CD4-positive, alpha-beta T cell treated with Interleukin-12 subunit alpha and Interleukin-12 subunit beta, for 1 hour (primary cell): ENCODE results near the gene MEI4.
A peak's percentile ranks its signal among the peaks of the same experiment; 100 is the strongest.
"Not testable (repeated sequence)": the region's sequence is repeated elsewhere in the genome, so short reads cannot be mapped to it uniquely, and the experiment has no call there.

Experiments
- DNase-seq: peaks from one replicate; pipeline ENCODE4 v3.0.0-alpha.2; 2020

The MEI4 gene, protein sequence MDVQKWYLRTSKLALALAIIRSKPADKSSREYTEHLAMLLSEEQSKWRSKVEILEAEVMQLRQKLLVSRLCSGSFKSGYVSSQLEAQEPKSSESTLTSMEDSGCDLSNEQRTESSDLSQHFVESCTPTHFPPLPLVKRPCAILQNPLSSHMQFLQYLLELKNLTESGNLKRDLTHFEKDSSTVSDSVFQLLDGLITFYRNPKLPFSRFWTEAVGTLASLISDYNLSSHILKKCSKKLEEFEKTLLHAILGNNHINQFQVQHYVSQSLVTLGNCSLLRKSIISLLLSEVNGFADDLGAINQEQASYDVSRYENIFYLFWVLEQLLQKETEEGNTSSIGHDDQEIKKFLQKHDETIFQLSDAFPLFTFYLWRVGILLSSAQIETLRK

DNA sequence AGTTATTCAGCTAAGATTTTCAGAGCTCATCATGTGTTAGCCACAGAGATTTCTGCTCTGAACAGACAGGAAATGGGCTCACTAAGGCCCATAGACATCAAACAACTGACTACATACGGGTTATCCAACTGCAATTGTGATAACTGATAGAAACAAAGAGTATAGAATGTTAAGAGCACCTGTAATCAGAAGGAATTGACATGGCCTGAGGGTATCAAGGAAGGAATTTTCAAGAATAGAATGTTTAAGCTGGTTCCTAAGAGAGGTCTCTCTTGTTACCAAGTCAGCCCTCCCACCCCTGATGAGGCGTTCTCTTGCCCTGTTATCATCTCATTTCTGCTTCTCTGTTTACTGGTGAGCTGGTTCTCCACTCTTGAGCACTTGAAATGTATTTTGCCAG is at the start of gene MEI4:
TSS of gene MEI4 (plus strand) at position 301 of the 400 bp plus-strand sequence. CDS start 37,633 bp downstream, outside the sequence.
- DNase-seq, result no peak

DNA sequence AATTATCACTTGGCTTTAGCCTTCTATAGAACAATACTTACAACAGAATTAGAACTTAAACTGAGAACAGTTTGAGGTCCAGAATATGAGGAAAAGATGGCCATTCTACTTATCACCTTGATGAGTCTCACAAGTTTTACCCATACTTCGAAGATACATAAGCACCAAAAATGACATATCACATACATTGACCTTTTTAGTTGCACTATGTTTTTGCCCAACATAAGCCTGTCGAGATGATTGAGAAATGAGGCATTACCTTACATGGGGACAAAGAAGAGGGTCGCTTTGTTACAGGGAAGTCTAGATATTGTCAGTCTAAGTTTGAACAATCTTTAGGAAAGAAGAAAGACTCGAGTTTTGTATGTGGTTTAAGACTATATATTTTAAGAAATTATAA is 48.4 kb upstream of the MEI4 start:
- no peak for DNase-seq

DNA sequence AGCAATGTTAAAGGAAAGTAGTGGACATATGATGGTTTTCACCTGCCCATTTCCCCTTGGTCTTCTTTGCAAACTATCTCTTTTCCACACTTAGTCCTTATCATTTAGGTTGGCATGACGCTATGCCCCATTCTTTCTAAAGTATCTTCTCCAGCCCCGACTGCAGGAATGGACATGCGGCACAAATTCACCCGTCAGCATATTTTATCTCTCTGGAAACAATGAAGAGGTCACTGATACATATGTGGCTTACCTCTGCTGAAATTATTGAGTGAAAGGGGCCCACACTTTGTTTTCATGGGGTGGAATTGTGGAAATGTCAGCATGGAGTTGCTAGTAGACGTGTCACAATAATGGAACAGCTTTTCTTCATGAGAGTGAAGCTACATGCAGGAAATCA is 45.8 kb upstream of the MEI4 start:
- no peak for DNase-seq

DNA sequence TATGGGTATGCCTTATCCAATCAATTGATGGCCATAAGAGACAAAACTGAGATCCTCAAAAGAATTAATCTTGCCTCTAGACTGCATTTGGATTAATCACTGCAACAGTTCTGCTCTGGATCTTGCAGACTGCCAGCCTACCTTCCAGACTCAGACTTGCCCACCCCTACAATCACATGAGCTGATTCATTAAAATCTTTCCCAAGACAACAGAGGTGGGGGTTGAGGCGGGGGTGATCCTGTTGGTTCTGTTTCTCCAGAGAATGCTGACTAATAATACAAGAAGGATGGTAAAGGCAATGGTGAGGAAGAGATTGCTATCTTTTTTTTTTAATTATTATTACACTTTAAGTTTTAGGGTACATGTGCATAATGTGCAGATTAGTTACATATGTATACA is 43.7 kb upstream of the MEI4 start:
- no peak for DNase-seq

DNA sequence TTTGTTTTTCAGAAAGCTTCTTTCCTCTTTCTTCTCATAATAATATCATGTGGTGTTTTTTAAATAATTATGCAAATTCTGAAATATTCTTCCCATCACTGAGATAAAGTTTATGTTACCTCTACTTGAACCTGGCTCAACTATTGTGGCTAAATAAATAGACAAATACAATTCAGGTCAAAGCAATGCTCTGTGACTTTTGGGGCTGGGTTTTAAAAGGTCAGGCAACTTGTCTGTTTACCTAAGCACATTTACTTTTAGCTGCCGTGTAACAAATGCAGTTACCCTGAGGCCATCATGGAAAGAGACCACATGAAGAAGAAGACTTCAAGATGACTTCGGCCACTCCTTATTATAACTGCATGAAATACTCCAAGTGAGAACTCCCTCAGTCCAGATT is 33.7 kb upstream of the MEI4 start:
- DNase-seq, result no peak

DNA sequence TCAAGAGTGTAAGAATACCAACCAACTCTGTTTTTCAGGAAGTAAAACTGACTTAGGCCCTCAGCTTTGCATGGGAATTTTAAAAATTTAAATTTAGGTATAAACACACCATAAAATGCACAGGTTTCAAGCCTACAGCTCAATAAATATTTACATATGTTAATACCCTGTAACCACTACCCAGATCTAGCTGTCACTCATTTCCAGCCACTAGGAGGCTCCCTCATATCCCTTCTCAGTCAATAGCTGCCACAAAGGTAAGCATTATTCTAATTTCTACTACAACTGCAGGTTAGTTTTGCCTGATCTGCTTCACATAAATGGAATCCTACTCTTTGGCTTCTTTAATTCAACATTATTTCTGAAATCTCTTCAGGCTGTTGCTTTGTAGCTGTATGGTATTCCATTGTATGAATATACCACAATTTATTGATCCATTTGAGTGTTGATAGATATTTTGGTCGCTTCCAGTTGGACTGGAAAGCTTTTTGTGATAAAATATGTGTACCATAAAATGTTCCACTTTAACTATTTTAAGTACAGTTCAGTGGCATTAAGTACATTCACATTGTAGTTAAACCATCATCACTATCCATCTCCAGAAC is 32.5 kb upstream of the MEI4 start:
- no peak for DNase-seq

DNA sequence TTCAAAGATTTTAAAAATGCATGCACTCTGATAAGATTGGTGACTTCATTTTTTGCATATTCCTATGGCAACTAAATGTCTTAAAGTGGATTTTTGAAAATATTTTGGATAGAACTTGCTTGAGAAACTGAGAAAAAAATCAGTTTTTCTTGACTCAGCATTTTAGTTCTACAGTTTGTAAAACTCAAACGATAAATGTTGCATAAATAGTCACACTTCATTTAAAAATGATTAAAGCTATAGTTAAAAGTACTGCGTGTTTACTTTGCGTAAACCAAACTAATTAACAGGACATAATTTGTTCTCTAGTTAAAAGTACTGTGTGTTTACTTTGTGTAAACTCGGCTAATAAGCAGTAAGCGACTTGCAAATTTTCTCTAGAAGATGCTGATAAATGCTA is 28.3 kb upstream of the MEI4 start:
- DNase-seq, result no peak

DNA sequence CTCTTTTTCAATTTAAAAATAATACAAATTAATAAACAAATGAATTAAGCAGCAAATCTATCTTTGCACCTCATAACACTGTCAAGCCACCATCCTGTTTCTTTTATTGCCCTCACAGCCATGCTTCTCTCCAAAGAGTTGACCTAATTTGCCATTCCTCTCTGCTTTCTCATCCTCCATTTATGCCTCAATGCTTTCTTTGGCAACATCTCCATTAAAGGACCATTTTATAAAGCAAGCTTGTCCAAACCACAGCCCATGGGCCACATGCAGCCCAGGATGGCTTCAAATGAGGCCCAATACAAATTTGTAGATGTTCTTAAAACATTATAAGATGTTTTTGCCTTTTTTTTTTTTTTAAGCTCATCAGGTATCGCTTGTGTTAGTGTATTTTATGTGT is 26.4 kb upstream of the MEI4 start:
- DNase-seq, result no peak

DNA sequence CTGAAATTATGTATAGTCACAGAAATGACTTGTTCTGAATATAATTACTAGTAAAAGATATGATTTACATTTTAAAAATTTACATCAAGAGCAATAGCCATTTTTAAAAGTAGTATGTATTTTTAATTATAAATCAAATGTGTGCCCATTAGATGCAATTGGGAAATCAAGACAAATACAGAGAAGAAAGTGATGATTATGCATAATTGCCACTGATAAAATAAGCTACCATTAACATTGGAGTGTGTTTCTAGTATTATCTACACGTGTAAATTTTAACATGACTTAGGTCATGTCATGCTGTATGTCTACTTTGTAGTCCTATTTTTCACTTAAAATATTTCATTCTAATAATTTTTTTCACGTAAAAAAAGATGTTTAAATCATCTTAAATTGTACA is 22.8 kb upstream of the MEI4 start:
- DNase-seq, result no peak

DNA sequence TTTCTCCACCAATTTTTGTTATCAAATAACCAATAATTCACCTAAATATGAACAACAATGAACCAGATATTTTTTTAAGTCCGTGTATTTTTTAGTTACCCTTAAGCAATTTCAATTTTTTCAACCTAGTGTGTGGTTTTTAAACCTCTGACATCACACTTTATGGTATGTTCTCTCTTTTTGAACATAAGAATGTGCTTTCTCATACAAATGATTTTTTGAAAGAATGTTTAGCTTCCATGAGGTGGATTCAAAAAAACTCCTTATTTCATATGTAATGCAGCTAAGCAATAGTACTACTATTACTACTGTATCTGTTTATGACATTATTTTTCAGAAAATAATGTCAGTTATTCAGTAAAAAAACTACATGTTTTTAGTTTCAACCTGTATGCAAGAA is 19.4 kb upstream of the MEI4 start:
- no peak for DNase-seq

DNA sequence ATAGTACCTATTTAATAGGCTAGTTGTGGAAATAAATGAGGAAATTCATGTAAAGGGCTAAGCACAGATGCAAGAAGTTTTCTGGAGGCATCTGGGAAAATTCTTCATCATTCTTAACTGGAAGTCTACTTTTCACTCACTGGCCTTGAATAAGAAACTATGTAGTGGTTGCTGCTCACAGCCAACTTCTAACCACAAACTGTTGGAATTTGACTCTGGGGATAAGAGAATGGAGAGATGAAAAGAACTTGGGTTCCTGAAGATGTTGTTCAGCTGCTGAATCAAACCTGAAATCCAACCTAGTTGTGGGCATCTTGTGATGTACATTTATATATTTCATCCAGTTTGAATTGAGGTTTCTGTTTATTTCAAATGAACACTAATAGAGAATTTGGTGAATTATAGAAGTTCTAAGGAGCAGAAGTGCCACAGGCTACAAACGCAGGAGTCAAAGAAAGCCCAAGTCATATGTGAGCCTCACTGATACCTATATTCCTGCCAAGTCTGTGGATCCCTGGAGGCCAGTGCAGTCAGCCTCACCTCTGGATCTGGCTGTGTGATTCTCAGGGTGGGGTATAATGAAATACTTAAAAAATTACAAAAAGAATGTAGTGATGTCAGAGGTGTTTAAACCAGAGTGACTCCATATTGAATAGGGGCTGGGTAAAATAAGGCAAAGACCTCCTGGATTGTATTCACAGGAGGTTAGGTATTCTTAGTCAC is 18.7 kb upstream of the MEI4 start:
- DNase-seq, result no peak

DNA sequence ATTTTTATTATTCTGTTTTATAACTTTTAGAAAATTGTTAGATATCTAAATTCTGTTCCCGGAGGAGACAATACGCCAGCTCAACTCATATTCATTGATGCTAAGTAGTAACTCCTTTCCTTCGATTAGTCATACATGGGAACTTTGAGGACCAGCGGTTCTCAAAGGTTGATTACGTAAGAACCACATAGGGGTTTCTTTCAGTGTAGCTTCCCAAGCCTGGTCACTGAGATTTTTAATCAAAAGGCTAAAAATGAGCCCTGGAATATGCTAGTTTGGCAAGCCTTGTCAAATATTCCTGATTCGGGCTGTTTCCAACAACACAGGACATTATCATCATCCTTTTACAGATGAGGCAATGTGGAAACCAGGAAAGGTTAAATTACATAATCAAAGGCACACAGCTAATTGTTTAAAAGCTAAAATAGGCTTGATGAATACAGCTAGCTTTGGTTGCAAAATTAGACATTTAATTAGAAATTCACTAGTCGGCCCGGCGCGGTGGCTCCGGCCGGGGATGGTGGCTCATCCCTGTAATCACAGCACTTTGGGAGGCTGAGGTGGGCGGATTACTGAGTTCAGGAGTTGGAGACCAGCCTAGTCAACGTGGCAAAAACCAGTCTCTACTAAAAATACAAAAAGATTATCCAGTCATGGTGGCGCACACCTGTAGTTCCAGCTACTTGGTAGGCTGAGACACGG is 14.6 kb upstream of the MEI4 start:
- DNase-seq, result no peak

DNA sequence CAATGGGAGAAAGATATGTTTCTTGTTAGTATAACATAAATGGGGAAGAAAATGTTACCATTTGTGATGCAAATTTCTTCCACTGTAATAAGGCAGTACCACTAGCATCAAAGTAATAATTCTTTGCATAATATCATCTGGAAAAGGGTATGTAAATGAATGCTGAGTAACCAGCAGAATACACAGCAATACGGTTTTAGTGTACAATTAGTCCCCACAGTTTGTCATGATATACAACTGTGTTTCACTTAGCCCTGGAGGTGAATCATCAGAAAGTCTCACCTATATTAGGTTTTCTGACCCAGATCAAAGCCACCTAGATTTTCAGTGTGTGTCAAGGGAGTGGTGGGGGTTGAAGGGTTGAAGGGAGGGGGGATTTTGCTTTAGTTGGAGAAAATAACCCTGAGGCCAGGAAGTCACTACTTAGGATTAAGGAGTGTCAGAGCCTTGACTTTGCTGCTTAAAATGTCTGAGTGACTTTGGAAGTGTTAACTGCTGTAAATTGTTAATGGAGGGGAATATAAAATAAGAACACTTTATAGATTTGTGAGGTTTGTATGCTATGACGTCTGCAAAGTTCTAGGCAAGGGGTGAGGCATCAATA is 8.6 kb upstream of the MEI4 start:
- DNase-seq, result no peak

DNA sequence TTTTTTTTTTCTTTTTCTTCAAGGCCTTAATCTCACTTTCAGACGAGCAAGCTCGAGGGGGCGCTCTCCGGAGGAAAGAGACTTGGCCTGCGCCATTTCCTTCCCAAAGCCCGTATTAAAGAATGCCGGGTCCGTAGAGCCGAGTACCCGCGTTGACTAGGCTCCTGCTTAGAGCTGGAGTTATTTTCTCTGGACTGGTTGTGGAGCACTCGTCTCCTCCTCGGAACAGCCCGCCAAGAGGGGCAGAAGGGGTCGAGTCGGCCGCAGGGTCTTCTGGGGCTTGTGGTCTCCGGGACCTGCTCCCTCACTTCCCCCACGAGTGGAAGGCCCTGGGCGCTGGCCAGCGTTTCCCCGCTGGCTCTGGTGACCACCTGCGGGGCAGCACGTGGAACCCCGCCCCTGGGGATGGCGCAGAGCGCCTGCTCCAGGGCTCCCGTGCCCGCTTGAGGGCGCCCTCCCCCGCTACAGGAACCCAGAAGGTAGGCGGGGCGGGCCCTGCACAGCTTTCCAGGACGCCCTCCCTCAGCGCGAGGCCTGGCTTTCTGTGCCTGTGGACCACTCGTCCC is 2.7 kb upstream of the MEI4 start:
- peak; percentile 20 for DNase-seq

DNA sequence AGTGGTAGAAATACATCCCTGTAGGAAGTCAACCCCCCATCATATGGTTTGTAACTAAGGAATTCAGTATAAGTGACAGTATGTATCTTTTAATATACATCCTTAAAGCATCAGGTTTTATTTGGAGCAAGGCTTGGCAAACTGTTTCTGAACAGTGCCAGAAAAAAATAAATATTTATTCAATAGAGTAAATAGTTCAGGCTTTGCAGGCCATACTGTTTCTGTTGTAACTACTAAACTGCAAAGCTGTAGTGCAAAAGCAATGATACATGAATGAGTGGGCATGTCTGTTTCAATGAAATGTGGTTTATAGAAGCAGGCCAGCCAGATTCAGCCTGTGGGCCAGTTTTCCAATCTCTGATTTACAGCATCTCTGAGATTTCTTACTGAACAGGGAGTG is 977 bp downstream of the MEI4 start:
- DNase-seq, result no peak

DNA sequence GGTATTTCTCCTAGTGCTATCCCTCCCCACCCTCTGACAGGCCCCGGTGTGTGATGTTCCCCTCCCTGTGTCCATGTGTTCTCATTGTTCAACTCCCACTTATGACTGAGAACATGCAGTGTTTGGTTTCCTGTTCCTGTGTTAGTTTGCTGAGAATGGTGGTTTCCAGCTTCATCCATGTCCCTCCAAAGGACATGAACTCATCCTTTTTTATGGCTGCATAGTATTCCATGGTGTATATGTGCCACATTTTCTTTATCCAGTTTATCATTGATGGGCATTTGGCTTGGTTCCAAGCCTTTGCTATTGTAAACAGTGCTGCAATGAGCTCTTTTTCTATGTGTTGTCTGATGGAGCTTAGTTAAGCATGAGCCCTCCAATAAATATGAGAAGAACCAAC is 2.2 kb downstream of the MEI4 start:
- DNase-seq, result not testable (repeated sequence)

DNA sequence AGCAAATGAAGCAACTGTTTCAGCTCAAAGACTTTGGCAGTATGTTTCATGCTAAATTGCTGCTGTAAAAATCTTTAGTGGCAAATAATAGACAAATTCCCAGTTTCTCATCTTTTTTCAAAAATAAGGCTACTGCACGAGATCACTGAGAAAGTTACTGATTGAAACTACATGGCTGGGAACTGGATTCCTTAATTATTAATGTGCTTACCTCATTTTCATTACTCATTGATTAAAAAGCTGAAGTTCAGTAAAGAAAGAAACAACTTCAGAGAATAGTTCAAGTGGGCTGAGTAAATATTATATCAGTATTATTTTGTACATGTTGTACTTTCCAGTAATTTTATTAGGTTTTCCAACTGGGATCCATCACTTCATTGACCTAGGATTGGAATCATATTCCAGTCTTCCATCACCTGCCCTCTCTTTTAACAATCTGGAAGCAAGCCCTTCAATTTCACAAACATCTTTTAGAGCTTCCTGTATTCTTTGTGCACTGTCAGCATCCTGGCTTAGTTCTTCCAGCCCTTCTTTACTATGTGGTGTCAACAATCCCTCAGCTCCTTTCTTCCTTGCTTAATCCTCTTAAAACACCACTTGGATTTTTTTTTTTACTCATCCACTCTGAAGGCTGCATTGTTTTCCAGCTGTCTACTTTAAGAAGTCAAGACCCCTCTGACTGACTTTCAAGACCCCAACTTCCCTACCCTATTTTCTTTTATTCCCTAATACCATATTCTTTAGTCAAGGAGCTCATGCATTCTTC is 4.3 kb downstream of the MEI4 start:
- no peak for DNase-seq

DNA sequence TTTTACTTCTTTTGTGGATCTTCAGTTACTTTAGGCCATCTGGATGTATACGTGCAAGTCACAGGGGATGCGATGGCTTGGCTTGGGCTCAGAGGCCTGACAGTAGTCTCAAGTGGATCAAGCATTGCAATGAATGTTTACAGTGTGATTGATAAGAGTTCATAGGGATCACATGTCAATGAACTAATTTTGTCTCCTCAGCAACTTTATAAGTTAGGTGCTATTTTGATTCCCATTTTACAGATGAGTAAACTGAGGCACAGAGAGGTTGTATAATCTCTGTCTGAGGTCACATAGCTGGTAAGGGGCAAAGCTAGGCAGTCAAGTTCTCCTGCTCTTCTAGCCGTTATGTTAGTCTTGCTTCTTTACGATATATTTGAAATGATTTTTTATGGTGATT is 13.5 kb downstream of the MEI4 start:
- no peak for DNase-seq

DNA sequence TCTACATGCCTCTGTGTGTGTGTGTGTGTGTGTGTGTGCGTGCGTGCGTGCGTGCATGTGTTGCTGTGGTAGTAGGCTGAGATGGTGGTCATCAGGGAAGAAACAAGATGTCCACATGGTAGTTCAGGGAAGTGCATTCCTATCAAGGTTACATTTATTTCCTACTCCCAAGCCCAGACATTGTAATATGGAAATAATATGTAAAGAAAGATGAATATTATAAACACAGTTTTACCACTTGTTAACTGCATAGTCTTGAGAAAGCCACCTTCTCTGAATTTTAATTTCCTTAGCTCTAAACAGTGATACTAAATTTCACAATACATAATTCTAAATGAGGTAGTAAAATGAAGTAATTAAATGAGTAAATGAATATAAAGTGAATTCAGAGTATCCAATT is 14.0 kb downstream of the MEI4 start:
- DNase-seq, result no peak

DNA sequence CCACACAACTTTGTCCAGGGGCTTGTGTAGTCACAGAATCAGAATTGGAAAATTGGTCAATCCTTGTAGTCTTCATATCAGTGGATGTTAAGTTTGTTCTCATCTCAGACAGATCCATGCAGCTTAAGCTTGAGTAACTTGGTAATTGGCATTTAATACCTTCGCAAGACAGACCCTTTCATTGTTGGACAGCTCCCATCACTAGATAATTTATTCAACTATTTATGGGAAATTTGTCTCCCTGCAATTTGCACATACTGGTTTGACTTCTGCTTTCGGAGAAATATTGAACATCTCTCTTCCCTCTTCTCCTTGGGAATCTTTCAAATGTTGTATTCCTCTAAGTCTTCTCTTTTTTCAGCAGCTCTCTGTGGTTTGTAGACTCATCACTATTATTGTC is 17.1 kb downstream of the MEI4 start:
- DNase-seq, result no peak

DNA sequence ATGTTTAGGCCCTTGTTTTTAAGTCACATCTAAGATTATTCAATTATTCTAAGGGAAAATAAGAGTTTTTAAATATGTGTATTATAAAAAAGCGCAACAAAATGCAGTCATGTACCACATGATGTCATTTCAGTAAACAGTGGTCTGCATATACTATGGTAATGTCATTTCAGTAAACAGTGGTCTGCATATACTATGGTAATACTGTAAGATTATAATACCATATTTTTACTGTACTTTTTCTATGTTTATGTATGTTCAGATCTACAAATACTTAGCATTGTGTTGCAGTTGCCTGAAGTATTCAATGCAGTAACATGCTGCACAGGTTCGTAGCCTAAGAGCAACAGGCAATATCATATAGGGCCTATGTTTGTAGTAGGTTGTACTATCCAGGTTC is 21.4 kb downstream of the MEI4 start:
- DNase-seq, result no peak

DNA sequence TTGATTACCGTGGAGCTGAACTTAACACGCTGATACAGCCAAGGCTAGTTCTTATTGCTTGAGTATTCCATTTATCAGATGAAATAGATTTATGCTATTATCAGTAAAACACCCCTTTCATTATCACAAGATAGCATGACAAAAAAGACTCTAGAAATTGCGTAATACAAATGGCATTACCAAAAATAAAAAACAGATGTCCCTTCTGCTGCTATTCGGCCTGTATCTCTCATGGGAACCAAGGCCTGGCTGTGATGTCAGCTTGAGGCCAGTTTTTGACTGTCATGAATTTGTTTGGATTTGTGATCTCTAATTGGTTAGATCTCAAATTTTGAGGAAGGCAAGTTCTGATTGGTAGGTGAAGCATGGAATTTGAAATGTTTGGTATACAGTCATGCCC is 25.2 kb downstream of the MEI4 start:
- DNase-seq, result no peak
